ENCODE measurements around the gene SYNPO2.

The SYNPO2 gene

DNA sequence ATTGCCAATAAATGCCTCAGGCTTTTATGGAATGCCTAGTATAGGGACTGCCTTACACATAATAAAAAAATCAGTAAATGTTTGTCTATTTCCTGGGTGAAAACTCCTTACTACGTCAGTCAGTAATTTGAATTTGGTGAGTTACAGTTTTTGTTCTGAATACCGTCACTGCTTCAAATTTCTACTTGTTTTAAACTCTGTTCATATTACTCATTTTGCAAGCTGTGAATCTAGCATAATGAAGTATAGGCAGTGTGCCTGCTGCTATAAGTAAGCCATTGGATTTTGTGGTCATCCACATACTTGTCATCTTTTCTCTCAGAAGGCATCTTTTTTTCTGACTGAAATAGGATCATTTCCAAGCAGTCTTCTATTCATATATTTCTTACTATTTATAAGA lies 43.1 kb downstream of the SYNPO2 start:
- DNase-seq (ENCODE audit: low read depth) = no peak

DNA sequence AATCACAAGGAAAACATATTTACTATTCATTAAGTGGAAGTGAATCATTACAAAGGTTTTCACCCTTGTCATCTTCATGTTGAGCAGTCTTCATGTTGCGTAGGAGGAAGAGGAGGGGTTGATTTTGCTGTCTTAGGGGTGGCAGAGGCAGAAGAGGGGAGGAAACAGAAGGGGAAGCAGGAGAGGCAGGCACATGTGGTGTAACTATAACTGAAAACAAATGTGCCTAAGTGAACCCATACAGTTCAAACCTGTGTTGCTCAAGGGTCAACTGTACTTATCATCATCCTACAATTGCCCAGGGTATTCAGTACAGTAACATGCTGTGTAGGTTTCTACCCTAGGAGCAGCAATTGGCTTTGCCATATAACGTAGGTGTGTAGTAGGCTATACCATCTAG lies 47.2 kb downstream of the SYNPO2 start:
- DNase-seq (ENCODE audit: low read depth) = no peak

DNA sequence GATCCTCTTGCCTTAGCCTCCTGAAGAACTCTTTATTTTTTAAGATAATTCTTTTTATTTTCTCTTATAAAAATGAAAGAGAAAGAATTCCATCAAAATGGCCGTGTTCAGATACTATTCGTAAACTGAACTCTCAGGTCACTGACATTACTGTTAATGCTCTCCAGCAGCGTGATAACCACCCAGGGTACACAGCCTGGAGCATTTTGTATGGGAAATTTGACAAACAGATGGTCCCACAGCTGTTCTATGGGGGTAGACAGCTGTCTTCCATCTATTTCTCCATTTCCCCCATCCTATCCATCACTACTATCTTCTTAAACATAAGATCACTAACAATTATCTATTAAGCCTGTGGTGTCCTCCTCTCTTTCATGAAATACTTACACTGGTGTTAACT lies 47.8 kb downstream of the SYNPO2 start:
- no peak for DNase-seq (ENCODE audit: low read depth)

- no peak for DNase-seq (ENCODE audit: low read depth)
Measured at GRCh38 chr4:118939169-118939783, 50.6 kb downstream of the SYNPO2 start.

DNA sequence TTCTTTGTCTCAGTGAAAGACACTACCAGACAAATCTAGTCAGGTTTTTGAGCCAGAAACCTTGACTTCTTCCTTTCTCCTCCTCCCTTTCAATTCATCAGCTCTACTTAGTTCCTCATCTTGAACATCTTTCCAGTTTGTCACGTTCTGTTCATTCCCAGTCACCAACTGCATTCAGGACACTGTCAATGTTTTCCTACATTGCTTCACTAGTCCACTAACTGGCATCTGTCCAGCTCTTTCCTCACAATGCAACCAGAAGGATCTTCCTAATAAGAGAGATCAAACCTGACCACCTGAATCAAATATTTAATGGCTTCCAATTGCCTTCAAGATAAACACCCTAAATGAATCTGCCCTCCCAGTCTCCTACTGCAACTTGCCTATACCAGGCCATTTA lies 52.5 kb downstream of the SYNPO2 start:
- no peak for DNase-seq (ENCODE audit: low read depth)

DNA sequence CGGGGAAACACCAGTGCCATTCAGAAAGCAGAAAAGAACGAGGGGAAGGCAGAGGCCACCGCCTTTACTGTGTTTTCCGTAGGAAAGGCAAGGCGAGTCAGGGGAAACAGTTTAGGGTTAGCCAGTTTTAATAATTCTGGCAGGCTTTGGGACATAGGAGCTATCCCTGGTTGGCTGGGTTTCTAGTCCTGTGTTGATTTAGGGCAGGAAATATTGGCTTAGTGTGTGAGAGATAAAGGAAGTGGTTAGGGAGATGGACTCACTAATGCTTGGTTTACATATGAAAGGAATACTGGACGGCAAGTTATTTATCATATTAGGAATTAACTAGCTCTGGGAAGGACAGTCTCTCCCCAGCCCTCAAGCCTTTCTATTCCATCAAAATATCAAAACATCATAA lies 53.1 kb downstream of the SYNPO2 start:
- DNase-seq (ENCODE audit: low read depth) = no peak

DNA sequence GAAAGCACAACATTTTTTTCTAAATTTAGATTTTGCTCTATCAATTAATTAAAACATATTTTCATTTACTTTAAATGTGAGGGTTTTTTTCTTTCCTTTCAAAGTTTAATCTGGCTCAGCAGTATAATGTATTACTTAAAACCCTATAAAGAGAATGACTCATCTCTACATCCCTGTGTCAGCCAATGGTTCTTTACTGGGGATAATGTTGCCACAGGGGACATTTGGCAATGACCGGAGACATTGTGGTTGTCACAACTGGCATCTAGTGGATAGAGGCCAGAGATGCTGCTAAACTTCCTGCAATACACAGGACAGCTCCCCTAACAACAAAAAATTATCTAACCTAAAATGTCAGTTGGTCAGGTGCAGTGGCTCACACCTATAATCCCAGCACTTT lies 53.8 kb downstream of the SYNPO2 start:
- no peak for DNase-seq (ENCODE audit: low read depth)

- DNase-seq (ENCODE audit: low read depth) = no peak
Measured at GRCh38 chr4:118947095-118947494, 58.4 kb downstream of the SYNPO2 start.

- no peak for DNase-seq (ENCODE audit: low read depth)
Measured at GRCh38 chr4:118948545-118949144, 60.0 kb downstream of the SYNPO2 start.

- no peak for DNase-seq (ENCODE audit: low read depth)
Measured at GRCh38 chr4:118950224-118950623, 61.6 kb downstream of the SYNPO2 start.

DNA sequence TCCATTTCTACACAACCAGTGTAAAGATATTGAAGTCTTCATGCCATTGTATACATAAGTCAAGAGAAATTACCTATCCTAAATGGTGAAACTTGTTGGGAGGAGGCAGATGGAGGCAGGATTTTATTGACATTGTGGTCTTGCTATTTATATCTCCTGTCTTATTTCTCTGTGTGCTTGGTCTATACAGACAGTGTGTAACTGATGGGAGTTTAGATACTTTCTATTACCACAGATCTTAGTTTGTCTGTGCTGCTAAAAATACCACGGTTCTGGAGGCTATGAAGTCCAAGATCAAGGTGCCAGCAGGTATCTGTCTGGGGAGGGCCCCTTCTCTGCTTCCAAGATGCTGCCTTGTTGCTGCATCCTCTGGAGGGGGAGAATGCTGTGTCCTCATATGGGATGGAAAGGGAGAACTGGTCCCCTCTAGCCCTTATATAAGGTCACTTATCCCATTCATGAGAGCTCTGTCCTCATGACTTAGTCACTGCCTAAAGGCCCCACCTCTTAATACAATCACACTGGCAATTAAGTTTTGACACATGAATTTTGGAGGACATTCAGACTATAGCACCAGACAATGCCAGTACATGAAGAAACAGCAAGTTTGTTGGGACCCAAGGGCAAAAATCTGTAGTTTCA lies 62.4 kb downstream of the SYNPO2 start:
- DNase-seq (ENCODE audit: low read depth) = no peak

DNA sequence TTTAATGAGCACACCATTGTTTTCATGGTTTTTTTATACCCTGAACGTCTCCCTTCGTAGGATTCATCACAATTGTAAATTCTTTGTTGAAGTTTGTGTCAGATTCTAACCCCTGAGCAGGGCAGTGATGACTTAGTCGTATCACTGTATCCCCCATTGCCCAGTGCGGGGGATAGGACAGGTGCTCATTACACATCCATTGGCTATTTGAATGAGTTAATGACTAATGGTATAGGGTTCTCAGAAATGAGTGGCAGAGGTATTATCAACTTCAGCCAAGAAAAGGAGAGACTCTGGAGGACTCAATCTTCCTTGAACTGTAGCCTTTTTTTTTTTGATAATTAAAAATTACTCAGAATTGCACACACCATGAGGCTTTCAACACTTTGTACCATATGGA lies 64.6 kb downstream of the SYNPO2 start:
- no peak for DNase-seq (ENCODE audit: low read depth)

GRCh38 chr4:118954246-118954645 lies 65.6 kb downstream of the SYNPO2 start:
- DNase-seq (ENCODE audit: low read depth) = no peak

DNA sequence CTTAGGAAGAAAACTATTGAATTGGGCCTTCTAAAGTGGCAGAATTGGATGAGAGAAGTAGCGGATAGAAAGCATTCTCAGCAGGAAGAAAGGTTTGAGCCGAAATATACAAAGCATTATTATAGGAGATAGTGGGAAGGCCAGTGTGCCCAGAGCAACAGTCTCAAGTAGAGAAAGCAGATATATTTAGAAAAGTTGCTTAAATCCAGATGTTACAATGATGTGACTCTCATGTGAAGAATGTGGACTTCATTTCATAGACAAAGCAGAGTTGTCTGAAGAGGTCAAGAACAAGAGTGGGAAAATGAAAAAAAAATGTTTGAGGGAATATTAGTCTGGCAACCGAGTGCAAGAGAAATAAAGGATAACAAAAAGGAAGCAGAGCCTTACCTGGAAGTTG lies 66.9 kb downstream of the SYNPO2 start:
- DNase-seq (ENCODE audit: low read depth) = no peak

DNA sequence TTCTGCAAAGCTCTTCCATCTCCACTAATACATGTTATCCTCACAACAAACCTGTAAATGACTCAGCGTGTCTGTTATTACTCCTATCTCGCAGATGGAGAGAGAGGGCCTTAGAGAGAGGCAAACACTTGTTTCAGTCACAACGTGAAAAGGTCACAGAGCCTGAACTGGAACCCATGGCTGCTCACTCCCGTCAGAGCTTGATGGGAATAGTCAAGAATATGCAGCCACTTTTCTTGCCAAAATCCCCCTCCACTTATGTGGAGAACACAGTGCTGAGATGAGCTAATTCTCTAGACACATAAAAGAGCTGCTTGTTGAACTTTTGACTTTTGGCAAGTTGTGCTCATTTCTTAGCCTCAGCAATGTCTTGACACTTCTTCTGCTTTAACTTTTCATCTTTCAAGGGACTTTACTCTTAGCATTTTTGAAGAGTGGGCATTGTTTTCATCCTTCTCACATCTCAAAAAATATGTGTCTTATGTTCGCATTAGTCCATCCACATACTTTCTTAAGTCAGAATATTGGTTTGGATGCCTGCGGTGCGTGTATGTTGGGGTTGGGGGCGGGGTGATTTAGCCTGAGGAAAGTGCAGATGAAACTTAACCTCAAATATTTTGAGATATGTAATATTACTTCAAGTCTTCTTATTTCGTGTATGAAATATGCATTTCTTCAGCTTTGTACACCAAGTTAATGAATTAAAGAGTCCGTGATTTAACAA lies 69.2 kb downstream of the SYNPO2 start:
- no peak for DNase-seq (ENCODE audit: low read depth)

DNA sequence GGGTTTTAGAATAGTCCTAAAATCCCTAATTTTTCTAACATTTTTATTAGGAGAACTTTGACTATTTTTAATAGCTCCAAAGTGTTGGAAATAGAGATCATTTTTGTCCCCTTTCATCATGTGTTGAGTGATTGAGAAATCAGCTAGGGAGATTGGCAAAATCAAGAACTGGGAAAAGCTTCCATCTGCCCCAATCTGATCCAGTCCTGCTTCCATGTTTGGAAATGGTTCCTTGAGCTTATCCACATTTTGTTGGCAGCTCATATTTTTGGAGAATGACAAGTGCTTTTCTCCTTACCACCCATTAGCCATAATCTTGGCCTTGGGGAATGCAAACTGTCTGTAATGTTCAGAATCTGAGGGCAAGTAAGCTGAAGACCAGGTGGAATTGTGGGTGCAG lies 73.9 kb downstream of the SYNPO2 start:
- DNase-seq (ENCODE audit: low read depth) = no peak

DNA sequence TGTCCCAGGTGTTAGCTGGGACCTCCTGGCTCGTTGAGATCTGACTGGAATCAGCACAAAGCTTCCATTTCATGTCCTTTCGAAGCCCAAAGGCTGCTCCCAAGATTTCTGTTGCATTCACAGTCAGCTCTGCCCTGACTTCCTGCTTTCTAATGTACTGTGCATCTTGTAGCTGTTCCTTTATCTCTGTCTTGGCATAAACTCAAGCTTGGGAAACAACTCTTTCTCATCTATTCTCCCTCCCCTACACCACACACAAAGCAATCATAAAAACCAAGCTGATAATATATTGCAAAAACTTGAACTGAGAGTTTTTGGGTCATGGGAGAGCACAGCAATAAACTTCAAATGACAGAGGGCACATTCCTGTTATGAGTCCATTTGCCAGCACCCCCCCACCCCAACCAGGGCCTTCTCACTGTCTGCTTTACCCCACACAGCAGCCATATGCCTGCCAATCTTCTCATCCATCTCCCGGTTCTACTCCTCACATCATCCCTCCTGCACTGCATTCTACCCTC lies 76.3 kb downstream of the SYNPO2 start:
- DNase-seq (ENCODE audit: low read depth) = no peak

DNA sequence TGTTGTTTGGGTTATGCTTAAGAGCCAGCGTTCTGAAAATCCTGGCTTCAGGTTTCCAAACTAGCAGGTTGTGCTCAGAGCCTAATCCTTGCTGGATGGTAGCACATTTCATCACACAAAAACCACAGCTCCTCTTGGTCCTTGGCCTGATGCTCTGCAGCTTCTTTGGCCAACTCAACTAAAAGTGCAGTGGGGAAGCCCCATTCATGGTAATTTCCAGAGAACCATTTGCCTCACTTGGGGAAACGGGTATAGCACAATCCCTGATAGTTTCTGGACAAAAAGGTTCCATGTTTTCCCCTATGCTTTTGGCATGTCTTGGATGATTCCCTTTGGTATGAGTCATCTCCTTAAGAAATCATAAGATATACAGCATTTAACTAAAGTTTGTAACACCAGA lies 78.7 kb downstream of the SYNPO2 start:
- DNase-seq (ENCODE audit: low read depth) = no peak

- no peak for DNase-seq (ENCODE audit: low read depth)
Measured at GRCh38 chr4:118968005-118968404, 79.4 kb downstream of the SYNPO2 start.

- no peak for DNase-seq (ENCODE audit: low read depth)
Measured at GRCh38 chr4:118968813-118969212, 80.2 kb downstream of the SYNPO2 start.

DNA sequence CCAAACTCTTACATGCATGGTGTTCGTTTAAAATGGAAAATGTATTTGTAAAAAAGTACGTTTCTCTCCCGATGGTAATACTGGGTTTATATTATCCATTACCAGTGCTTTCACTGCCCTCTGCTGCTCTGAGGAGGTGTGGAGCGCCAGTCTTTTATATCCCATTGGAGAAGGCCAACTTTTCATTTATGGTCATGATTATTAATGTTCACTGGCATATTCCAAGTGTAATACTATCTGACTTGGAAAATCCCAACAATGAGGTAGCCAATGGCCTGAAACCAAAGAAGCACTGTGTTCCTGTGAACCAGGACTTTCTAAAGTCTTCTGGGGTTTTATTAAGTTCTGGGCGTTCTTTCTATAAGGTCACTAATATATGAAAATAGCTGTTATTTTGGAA lies 80.7 kb downstream of the SYNPO2 start:
- DNase-seq (ENCODE audit: low read depth) = no peak

- DNase-seq (ENCODE audit: low read depth) = no peak
Measured at GRCh38 chr4:118972167-118972566, 83.5 kb downstream of the SYNPO2 start.

GRCh38 chr4:118973295-118973694 lies 84.6 kb downstream of the SYNPO2 start:
- DNase-seq (ENCODE audit: low read depth) = no peak
